Osteoblast (primary cell): ENCODE data around the gene PRR19. TPM values are rescaled to one million over a fixed set of nuclear protein-coding genes. Genes with fewer than 3 reads are reported as not detected.
A peak's percentile ranks its signal among the peaks of the same experiment; 100 is the strongest.

ENCODE experiments used
- DNase-seq: peaks from one replicate; pipeline ENCODE4 v3.0.0; 2011; ENCODE audit warnings: low spot score, mixed read lengths; ENCODE audit not compliant: insufficient read length; ENCODE audit errors: missing footprints
- H2AFZ ChIP-seq: 2 replicates; pipeline ENCODE4 v1.6.0; 2011; ENCODE audit warnings: mild to moderate bottlenecking, low read length
- H3K27ac ChIP-seq: 2 replicates; pipeline ENCODE4 v1.5.1; 2011; ENCODE audit warnings: mild to moderate bottlenecking, low read depth, low read length, moderate library complexity
- H3K27me3 ChIP-seq: 2 replicates; pipeline ENCODE4 v1.6.0; 2012; ENCODE audit warnings: mild to moderate bottlenecking, control low read depth, inconsistent platforms, low read length, moderate library complexity; ENCODE audit not compliant: insufficient read depth
- H3K36me3 ChIP-seq: 2 replicates; pipeline ENCODE4 v1.5.1; 2011; ENCODE audit warnings: mild to moderate bottlenecking, low read length, control low read depth, moderate library complexity; ENCODE audit not compliant: insufficient read depth
- H3K4me1 ChIP-seq: 2 replicates; pipeline ENCODE4 v1.5.1; 2011; ENCODE audit warnings: mild to moderate bottlenecking, low read length, control low read depth, moderate library complexity; ENCODE audit not compliant: insufficient read depth
- H3K4me2 ChIP-seq: 2 replicates; pipeline ENCODE4 v1.6.0; 2011; ENCODE audit warnings: mild to moderate bottlenecking, low read length; ENCODE audit not compliant: insufficient read depth
- H3K4me3 ChIP-seq: fragments of 200-600 bp; sonication (generic); 3 replicates; pipeline ENCODE4 v1.5.1; 2012; ENCODE audit warnings: mild to moderate bottlenecking, low read length, inconsistent platforms; ENCODE audit not compliant: insufficient read depth
- H3K79me2 ChIP-seq: 2 replicates; pipeline ENCODE4 v1.6.0; 2012; ENCODE audit warnings: mild to moderate bottlenecking, low read length, control low read depth, inconsistent platforms; ENCODE audit not compliant: insufficient read depth
- H3K9me3 ChIP-seq: 2 replicates; pipeline ENCODE4 v1.5.1; 2011; ENCODE audit warnings: low read depth, low read length, control low read depth
- H4K20me1 ChIP-seq: 2 replicates; pipeline ENCODE4 v1.6.0; 2012; ENCODE audit warnings: mild to moderate bottlenecking, low read length, control low read depth; ENCODE audit not compliant: insufficient read depth
- total RNA-seq: library from RNA; depleted of rRNA; stranded (reverse); fragments of >200 nt; gene quantifications from 2 replicates; pipeline ENCODE4 v1.2.3, GENCODE V29; 2012
- TF ChIP-seq, protein P1 (sequence below): IDR thresholded peaks from 2 replicates; pipeline ENCODE4 v1.5.1; 2011; ENCODE audit warnings: mild to moderate bottlenecking, low read depth, low read length, moderate library complexity; ENCODE audit errors: extremely low read depth

Gene PRR19
- total RNA-seq, 1 donor, result 0.36 TPM

DNA sequence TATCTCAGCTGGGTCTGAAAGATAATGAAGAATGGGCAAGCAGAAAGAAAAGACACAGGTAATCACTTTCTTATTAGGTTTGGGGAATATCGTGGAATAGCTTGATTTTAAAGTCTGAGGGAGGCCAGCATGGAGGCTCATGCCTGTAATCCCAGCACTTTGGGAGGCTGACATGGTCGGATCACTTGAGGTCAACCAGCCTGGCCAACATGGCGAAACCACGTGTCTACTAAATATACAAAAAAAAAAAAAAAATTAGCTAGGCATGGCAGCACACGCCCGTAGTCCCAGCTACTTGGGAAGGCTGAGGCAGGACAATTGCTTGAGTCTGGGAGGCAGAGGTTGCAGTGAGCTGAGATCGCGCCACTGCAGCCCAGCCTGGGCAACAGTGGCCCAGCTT lies 1.9 kb downstream of the PRR19 start:
- TF ChIP-seq, protein P1, sequence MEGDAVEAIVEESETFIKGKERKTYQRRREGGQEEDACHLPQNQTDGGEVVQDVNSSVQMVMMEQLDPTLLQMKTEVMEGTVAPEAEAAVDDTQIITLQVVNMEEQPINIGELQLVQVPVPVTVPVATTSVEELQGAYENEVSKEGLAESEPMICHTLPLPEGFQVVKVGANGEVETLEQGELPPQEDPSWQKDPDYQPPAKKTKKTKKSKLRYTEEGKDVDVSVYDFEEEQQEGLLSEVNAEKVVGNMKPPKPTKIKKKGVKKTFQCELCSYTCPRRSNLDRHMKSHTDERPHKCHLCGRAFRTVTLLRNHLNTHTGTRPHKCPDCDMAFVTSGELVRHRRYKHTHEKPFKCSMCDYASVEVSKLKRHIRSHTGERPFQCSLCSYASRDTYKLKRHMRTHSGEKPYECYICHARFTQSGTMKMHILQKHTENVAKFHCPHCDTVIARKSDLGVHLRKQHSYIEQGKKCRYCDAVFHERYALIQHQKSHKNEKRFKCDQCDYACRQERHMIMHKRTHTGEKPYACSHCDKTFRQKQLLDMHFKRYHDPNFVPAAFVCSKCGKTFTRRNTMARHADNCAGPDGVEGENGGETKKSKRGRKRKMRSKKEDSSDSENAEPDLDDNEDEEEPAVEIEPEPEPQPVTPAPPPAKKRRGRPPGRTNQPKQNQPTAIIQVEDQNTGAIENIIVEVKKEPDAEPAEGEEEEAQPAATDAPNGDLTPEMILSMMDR, result no peak
- H2AFZ ChIP-seq, result no peak overlapping the region
- H3K27ac ChIP-seq, result no peak overlapping the region
- no peak for DNase-seq
- H3K4me2 ChIP-seq, result no peak overlapping the region
- H3K27me3 ChIP-seq, result no peaks in the 10 kb centered on the region
- H3K4me3 ChIP-seq, result no peak overlapping the region
- peaks cover 9% of the 10 kb centered on the region for H3K4me1 ChIP-seq
- H3K9me3 ChIP-seq, result no peaks in the 10 kb centered on the region
- H3K36me3 ChIP-seq, result no peaks in the 10 kb centered on the region
- no peaks in the 10 kb centered on the region for H4K20me1 ChIP-seq
- no peaks in the 10 kb centered on the region for H3K79me2 ChIP-seq

GRCh38 chr19:42306646-42307045 lies 4.7 kb downstream of the PRR19 start:
- H2AFZ ChIP-seq, result no peak overlapping the region
- H3K27me3 ChIP-seq, result peaks cover 4% of the 10 kb centered on the region
- H3K4me3 ChIP-seq, result no peak overlapping the region
- no peak overlapping the region for H3K4me2 ChIP-seq
- H3K27ac ChIP-seq, result no peak overlapping the region
- H4K20me1 ChIP-seq, result no peaks in the 10 kb centered on the region
- H3K79me2 ChIP-seq, result no peaks in the 10 kb centered on the region
- peak; percentile 82 for DNase-seq
- no peaks in the 10 kb centered on the region for H3K9me3 ChIP-seq
- TF ChIP-seq, protein P1, result no peak
- H3K36me3 ChIP-seq, result no peaks in the 10 kb centered on the region
- peaks cover 9% of the 10 kb centered on the region for H3K4me1 ChIP-seq

- Histone ChIP-seq H3K4me2 (no peak overlapping the region), H3K27me3 (peaks cover 34% of the 10 kb centered on the region), H3K79me2 (no peaks in the 10 kb centered on the region), H3K27ac (no peak overlapping the region), H3K36me3 (no peaks in the 10 kb centered on the region), H2AFZ (no peak overlapping the region), H3K9me3 (no peaks in the 10 kb centered on the region), H3K4me1 (no peaks in the 10 kb centered on the region), H4K20me1 (peaks cover 4% of the 10 kb centered on the region), H3K4me3 (no peak overlapping the region)
- no peak for DNase-seq
- TF ChIP-seq, protein P1, result no peak
Observed at GRCh38 chr19:42309686-42310085, 7.8 kb downstream of the PRR19 start.

- no peak overlapping the region for H2AFZ ChIP-seq
- no peaks in the 10 kb centered on the region for H3K4me1 ChIP-seq
- H4K20me1 ChIP-seq, result peaks cover 4% of the 10 kb centered on the region
- TF ChIP-seq, protein P1, result peak; percentile 15
- no peaks in the 10 kb centered on the region for H3K79me2 ChIP-seq
- H3K4me2 ChIP-seq, result no peak overlapping the region
- no peaks in the 10 kb centered on the region for H3K36me3 ChIP-seq
- peaks cover 35% of the 10 kb centered on the region for H3K27me3 ChIP-seq
- no peak overlapping the region for H3K4me3 ChIP-seq
- H3K9me3 ChIP-seq, result no peaks in the 10 kb centered on the region
- no peak overlapping the region for H3K27ac ChIP-seq
- no peak for DNase-seq
Observed at GRCh38 chr19:42311657-42312056, 9.7 kb downstream of the PRR19 start.
